ENCODE measurements around the gene CA10. TPM values are rescaled to one million over a fixed set of nuclear protein-coding genes. Genes with fewer than 3 reads are reported as not detected.

CA10 gene
- total RNA-seq, 1 donor from 2014 or later: 1.3 TPM

DNA sequence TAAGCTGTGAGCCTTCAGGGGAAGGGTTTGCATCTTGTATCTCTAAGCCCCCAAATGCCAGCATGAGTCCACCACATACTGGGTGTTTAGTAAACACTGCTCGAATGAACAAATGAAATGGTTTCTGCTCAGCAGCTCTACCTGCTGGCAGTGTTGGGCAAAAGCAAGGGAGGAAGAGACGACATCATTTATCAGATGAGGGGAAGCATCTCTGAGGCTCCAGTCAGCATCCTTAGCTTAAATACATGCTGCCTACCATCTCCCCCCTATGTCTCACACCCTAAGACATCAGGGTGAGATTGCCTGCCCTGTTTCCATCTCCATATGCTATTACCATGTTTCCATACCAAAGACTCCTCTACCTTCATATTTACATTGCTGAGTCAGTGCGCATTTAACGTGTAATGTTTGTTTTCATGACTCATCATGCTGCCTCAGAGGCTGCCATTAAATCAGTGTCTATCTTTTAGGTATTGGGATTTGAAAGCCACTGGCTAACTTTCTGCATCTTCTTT, 518.3 kb downstream of the CA10 start:
- Mint-ChIP-seq H3K27me3 (ENCODE audit: unreplicated experiment) (peaks cover 2% of the 10 kb centered on the region), H3K4me1 (ENCODE audit: low read depth, unreplicated experiment) (no peaks in the 10 kb centered on the region), H3K4me3 (ENCODE audit: unreplicated experiment) (no peak overlapping the region)

DNA sequence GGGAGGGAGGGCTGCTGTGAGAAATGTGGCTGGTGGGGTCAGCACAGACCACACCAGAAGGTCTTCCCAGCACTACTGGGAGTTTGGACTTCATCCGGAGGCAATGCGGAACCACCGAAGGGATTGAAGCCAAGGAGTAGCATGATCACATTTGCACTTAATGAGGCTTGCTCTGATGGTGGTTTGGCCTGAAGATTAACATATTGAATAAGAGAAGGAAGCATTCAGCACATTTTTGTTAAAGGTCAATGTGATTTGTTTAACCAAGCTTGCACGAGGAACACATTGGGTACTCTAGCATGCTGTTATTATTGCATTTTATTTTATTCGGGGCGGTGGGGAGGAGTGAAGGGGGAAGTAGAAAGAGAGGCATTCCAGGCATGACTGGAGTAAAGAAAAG, 519.5 kb downstream of the CA10 start:
- H3K9me3 Mint-ChIP-seq (ENCODE audit: unreplicated experiment): no peaks in the 10 kb centered on the region
- H3K27ac Mint-ChIP-seq (ENCODE audit: unreplicated experiment): no peak overlapping the region
- peaks cover 2% of the 10 kb centered on the region for H3K27me3 Mint-ChIP-seq (ENCODE audit: unreplicated experiment)
- H3K36me3 Mint-ChIP-seq (ENCODE audit: unreplicated experiment): no peaks in the 10 kb centered on the region
- DNase-seq: no peak
- H3K4me3 Mint-ChIP-seq (ENCODE audit: unreplicated experiment): no peak overlapping the region
- TF ChIP-seq, protein P1, sequence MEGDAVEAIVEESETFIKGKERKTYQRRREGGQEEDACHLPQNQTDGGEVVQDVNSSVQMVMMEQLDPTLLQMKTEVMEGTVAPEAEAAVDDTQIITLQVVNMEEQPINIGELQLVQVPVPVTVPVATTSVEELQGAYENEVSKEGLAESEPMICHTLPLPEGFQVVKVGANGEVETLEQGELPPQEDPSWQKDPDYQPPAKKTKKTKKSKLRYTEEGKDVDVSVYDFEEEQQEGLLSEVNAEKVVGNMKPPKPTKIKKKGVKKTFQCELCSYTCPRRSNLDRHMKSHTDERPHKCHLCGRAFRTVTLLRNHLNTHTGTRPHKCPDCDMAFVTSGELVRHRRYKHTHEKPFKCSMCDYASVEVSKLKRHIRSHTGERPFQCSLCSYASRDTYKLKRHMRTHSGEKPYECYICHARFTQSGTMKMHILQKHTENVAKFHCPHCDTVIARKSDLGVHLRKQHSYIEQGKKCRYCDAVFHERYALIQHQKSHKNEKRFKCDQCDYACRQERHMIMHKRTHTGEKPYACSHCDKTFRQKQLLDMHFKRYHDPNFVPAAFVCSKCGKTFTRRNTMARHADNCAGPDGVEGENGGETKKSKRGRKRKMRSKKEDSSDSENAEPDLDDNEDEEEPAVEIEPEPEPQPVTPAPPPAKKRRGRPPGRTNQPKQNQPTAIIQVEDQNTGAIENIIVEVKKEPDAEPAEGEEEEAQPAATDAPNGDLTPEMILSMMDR (IDR thresholded peaks at IDR 0.05; ENCODE audit: partially characterized antibody, unreplicated experiment): no peak
- no peaks in the 10 kb centered on the region for H3K4me1 Mint-ChIP-seq (ENCODE audit: low read depth, unreplicated experiment)

More for the DNA sequence above, 518.3 kb downstream of the CA10 start:
- H3K36me3 Mint-ChIP-seq (ENCODE audit: unreplicated experiment): no peaks in the 10 kb centered on the region
- TF ChIP-seq, protein P1 (IDR thresholded peaks at IDR 0.05; ENCODE audit: partially characterized antibody, unreplicated experiment): peak; percentile 25
- DNase-seq: peak; percentile 27
- no peak overlapping the region for H3K27ac Mint-ChIP-seq (ENCODE audit: unreplicated experiment)
- H3K9me3 Mint-ChIP-seq (ENCODE audit: unreplicated experiment): no peaks in the 10 kb centered on the region

- peaks cover 4% of the 10 kb centered on the region for H3K27me3 Mint-ChIP-seq (ENCODE audit: unreplicated experiment)
- H3K9me3 Mint-ChIP-seq (ENCODE audit: unreplicated experiment): no peaks in the 10 kb centered on the region
- H3K27ac Mint-ChIP-seq (ENCODE audit: unreplicated experiment): no peak overlapping the region
- no peaks in the 10 kb centered on the region for H3K36me3 Mint-ChIP-seq (ENCODE audit: unreplicated experiment)
- no peak overlapping the region for H3K4me3 Mint-ChIP-seq (ENCODE audit: unreplicated experiment)
- TF ChIP-seq, protein P1 (IDR thresholded peaks at IDR 0.05; ENCODE audit: partially characterized antibody, unreplicated experiment): no peak
- DNase-seq: no peak
- H3K4me1 Mint-ChIP-seq (ENCODE audit: low read depth, unreplicated experiment): no peaks in the 10 kb centered on the region
These were observed 522.2 kb downstream of the CA10 start for GRCh38 chr17:51636291-51636690.

GRCh38 chr17:51630101-51630671, 528.3 kb downstream of the CA10 start:
- Mint-ChIP-seq H3K9me3 (ENCODE audit: unreplicated experiment) (no peaks in the 10 kb centered on the region), H3K4me3 (ENCODE audit: unreplicated experiment) (no peak overlapping the region), H3K27ac (ENCODE audit: unreplicated experiment) (no peak overlapping the region), H3K27me3 (ENCODE audit: unreplicated experiment) (peaks cover 2% of the 10 kb centered on the region), H3K4me1 (ENCODE audit: low read depth, unreplicated experiment) (no peaks in the 10 kb centered on the region), H3K36me3 (ENCODE audit: unreplicated experiment) (no peaks in the 10 kb centered on the region)
- TF ChIP-seq, protein P1 (IDR thresholded peaks at IDR 0.05; ENCODE audit: partially characterized antibody, unreplicated experiment): no peak
- DNase-seq: no peak

- no peaks in the 10 kb centered on the region for H3K9me3 Mint-ChIP-seq (ENCODE audit: unreplicated experiment)
- H3K4me1 Mint-ChIP-seq (ENCODE audit: low read depth, unreplicated experiment): no peaks in the 10 kb centered on the region
- H3K36me3 Mint-ChIP-seq (ENCODE audit: unreplicated experiment): no peaks in the 10 kb centered on the region
- H3K27ac Mint-ChIP-seq (ENCODE audit: unreplicated experiment): no peak overlapping the region
- no peak for DNase-seq
- H3K4me3 Mint-ChIP-seq (ENCODE audit: unreplicated experiment): no peak overlapping the region
- H3K27me3 Mint-ChIP-seq (ENCODE audit: unreplicated experiment): peaks cover 2% of the 10 kb centered on the region
- TF ChIP-seq, protein P1 (IDR thresholded peaks at IDR 0.05; ENCODE audit: partially characterized antibody, unreplicated experiment): no peak
These were observed 529.3 kb downstream of the CA10 start for GRCh38 chr17:51629232-51629631.

Measured in glutamatergic neuron (in vitro differentiated cells).